Gastroesophageal sphincter (tissue), 3 donors: ENCODE measurements around the gene OTOG.

Experiments used
- CTCF ChIP-seq, 4 experiments: fragments of 200-600 bp in 2 of 4; fragments of 450-650 bp in 2 of 4; sonication (generic) in 1 of 4; IDR thresholded peaks; one replicate each; pipeline ENCODE4 v1.5.1; 2017 to 2019; ENCODE audit warnings: antibody characterized with exemption in 4 of 4, mild to moderate bottlenecking in 2 of 4, moderate library complexity in 2 of 4
- EP300 ChIP-seq: sonication (generic); formaldehyde crosslinking; IDR thresholded peaks from one replicate; pipeline ENCODE4 v1.6.1; 2017; ENCODE audit warnings: antibody characterized with exemption, mild to moderate bottlenecking
- POLR2A ChIP-seq, 2 donors: fragments of 450-650 bp; IDR thresholded peaks; one replicate each; pipeline ENCODE4 v1.6.1; 2017; ENCODE audit warnings: antibody characterized with exemption in 2 of 2, mild to moderate bottlenecking in 2 of 2, moderate library complexity in 1 of 2

GRCh38 chr11:17541330-17541885, 5.7 kb upstream of the OTOG start:
- TF ChIP-seq EP300 (no peak), CTCF (IDR thresholded peaks at IDR 0.05) (no peak), POLR2A (IDR thresholded peaks at IDR 0.05) (no peak)
